NCI-H2029 (cell line): ENCODE results near the gene TMED5.

ENCODE experiments used
- DNase-seq: peaks from one replicate; lab custom pipeline; 2025; lab: John Stamatoyannopoulos, UW

The TMED5 gene

GRCh38 chr1:93123201-93123783 is 56.9 kb downstream of the TMED5 start:
- no peak for DNase-seq

DNA sequence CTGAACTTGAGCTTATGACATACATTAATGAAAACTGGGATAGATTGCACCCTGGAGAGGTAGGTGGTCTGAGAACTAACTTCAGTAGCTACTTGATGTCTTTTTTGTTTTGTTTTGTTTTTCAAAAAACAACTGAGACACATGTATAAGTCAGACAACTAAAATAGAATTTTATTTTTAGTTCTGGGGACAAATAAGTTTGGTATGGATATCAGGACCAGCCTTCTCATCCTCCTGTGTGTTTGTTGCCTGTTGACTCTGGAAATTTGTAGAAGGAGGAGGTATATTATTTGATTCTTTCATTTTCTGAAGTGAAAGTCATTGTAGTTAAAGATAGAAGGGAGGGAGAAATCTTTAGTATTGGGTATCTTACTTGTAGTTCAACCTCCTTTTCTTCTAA is 59.6 kb downstream of the TMED5 start:
- no peak for DNase-seq

DNA sequence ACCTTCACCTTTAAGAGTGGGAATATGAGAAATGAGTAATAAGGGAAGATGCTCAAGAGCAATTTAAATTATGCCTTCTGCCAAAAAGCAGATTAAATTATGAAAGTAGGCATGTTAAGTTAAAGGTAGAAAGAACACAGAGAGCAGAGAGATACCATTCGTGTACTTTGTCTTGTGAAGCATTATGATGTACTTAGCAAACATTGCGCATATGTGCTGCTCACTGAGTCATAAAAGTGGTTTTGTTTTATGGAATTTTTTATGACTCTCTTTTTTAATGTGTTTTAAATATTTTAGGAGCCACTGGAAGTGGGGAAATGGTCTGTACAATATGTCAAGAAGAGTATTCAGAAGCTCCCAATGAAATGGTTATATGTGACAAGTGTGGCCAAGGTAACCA is 65.8 kb downstream of the TMED5 start:
- DNase-seq = no peak

DNA sequence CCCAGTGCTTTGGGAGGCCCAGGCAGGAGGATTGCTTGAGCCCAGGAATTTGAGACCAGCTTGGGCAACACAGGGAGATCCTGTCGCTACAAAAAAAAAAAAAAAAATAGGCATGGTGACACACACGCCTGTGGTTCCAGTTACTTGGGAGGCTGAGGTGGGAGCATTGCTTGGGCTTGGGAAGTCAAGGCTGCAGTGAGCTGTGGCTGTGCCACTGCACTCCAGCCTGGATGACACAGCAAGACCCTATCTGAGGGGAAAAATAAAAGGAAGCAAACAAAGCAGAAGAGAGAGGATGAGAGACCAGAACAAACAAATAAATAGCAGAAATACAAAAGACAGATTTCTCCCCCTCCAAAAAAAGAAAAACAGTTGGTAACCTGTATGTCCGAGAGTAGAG is 67.1 kb downstream of the TMED5 start:
- no peak for DNase-seq

DNA sequence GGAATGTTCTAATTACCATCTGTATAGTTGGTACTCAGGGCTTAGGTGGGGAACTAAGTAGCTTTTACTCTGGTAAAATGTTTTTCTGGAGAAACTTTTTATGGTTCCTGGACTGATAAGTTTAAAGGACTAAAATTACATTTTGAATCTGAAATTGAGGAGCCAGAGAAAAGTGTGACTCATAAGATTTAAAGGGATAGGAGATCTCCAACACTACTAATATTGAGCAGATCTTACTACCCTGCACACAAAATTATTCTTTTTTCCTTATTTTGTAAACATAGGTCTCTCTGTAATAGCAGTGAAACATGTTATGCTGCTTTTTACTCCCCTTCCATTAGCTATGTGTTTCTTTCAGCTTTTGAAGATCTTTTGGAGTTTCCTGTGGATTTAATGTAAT is 68.7 kb downstream of the TMED5 start:
- DNase-seq = no peak

GRCh38 chr1:93111065-93111464 is 69.1 kb downstream of the TMED5 start:
- no peak for DNase-seq

- no peak for DNase-seq
Observed at GRCh38 chr1:93109578-93109977, 70.6 kb downstream of the TMED5 start.

GRCh38 chr1:93108335-93108734 is 71.9 kb downstream of the TMED5 start:
- no peak for DNase-seq

DNA sequence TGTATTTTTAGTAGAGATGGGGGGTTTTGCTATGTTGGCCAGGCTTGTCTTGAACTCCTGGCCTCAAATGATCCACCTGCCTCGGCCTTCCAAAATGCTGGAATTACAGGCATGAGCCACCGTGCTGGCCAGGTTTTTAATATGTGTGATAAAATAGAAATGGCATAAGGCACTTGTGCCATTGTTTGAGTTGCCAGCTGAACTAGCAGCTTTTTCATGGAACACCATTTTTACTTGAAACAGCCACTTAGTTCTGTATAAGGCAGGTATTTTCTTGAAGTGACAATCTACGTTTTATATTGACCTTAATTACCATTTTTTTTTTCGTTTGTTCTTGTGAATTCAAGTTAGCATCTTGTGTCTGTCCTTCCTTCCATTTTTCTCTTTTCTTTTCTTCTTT is 72.8 kb downstream of the TMED5 start:
- no peak for DNase-seq

GRCh38 chr1:93106226-93106625 is 74.0 kb downstream of the TMED5 start:
- no peak for DNase-seq

DNA sequence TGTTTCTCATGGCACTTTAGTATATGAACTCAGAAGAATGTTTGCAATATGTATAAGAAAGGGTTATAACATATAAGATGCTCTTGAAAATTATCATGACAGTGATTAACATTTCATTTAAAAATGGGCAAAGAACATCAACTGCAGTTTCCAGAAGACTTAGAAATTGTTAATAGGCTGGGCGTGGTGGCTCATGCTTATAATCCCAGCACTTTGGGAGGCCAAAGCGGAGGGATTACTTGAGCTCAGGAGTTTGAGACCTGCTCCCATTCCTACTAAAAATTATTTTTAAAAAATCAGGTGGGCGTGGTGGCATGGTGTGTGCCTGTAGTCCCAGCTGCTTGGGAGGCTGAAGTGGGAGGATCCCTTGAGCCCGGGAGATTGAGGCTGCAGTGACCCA is 78.1 kb downstream of the TMED5 start:
- no peak for DNase-seq
